ENCODE data around the gene ODAD4.
A peak's percentile ranks its signal among the peaks of the same experiment; 100 is the strongest.
"Not testable (repeated sequence)": the region's sequence is repeated elsewhere in the genome, so short reads cannot be mapped to it uniquely, and the experiment has no call there.

The ODAD4 gene

GRCh38 chr17:41913798-41914197 lies 16.6 kb upstream of the ODAD4 start:
- DNase-seq: no peak

- no peak for DNase-seq
Observed at GRCh38 chr17:41914358-41914766, 16.1 kb upstream of the ODAD4 start.

GRCh38 chr17:41915020-41915419 lies 15.4 kb upstream of the ODAD4 start:
- no peak for DNase-seq

DNA sequence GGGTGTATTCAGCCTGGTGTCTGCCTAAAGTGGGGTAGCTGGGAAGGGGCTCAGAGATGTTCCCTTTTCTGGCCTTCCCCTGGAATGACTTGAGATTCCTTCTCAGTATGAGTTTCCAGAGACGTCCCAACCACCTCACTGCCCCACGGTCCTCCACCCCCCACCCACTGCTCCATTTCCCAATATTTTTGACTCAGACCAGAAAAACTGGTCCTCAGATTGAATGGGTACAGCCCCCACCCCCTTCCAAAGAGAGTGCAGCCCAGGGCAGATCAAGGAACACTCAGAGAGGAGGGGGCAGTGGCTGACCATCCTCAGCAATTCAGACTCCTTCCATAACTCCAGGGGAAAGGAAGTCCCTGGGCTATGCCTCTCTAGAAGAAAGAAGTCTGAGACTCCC lies 14.9 kb upstream of the ODAD4 start:
- DNase-seq: no peak

- DNase-seq: no peak
Observed at GRCh38 chr17:41917192-41917591, 13.2 kb upstream of the ODAD4 start.

DNA sequence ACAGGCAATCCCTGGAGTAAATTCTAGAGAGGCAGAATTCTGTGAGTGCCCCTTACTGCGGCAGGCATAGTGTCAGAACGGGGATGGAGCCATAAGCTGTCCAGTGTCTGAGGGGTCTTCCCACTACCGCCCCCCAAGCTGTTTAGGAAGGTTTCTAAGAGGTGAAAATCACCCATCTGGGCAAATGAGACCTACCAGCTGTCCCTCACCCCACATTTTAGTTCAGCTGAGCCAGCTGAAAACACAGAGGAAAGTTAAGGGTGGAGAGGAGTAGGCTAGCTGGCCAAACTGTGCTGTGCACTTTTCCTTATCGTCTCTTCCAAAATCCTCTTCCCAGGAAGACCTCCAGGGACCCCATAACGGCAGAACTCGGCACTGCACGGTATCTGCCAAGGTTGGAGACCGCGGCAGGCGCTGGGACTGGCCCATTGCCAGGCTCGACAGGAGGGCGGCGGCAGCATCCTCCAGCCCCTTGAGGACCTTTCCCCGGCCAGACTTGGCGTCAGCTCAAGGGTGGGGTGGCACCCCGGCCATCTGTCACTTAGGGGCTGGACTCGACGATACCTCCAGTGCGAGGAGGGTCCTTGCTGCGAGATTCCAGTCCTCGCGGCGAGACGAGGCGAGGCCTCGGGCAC lies 12.6 kb upstream of the ODAD4 start:
- DNase-seq: peak in 1 of 4 experiments; percentile 16

GRCh38 chr17:41918314-41919164 lies 11.9 kb upstream of the ODAD4 start, which contains the start of gene ACLY:
Gene ACLY (minus strand): TSS chr17:41918951. CDS start chr17:41913873, 5,078 bp downstream.
- peak; percentile 84 to 93 (median 89) for DNase-seq

- DNase-seq: no peak
Observed at GRCh38 chr17:41919165-41919817, 11.1 kb upstream of the ODAD4 start.

GRCh38 chr17:41919840-41920579 lies 10.4 kb upstream of the ODAD4 start:
- DNase-seq: no peak

DNA sequence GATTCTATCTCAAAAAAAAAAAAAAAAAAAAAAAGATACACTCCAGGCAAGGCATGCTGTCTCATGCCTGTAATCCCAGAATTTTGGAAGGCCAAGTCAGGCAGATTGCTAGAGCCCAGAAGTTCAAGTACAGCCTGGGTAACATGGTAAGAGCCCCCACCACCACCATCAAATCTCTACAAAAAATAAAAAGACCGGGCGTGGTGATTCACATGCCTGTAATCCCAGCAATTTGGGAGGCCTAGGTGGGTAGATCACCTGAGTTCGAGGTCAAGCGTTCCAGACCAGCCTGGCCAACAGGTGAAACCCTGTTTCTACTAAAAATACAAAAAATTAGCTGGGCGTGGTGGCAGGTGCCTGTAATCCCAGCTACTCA lies 9.8 kb upstream of the ODAD4 start:
- DNase-seq: no peak

DNA sequence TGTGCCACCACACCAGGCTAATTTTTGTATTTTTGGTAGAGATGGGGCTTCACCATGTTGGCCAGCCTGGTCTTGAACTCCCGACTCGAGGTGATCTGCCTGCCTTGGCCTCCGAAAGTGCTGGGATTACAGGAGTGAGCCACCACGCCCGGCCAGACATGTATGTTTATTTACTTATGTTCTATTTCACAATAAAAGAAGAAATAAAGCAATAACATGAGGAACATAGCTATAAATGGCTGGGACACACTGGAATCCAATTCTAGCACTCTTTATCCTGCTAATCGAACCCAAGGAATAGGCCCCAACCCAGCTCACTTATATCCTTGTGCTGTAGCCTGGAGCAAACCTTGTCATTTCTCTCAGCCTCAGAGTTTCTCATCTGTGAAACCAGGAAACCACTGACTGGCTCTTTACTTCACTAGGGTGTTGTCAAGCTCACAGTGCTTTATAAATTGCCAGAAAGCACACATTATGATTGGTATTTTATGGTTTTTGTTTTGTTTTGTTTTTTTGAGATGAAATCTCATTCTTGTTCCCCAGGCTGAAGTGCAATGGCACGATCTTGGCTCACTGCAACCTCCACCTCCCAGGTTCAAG lies 4.3 kb upstream of the ODAD4 start:
- DNase-seq: no peak

GRCh38 chr17:41928693-41929251 lies 1.6 kb upstream of the ODAD4 start:
- DNase-seq: no peak

GRCh38 chr17:41930833-41931156 lies 378 bp downstream of the ODAD4 start:
- not testable (repeated sequence) for DNase-seq

- DNase-seq: not testable (repeated sequence)
Observed at GRCh38 chr17:41931715-41932114, 1.3 kb downstream of the ODAD4 start.

- DNase-seq: no peak
Observed at GRCh38 chr17:41932816-41933389, 2.5 kb downstream of the ODAD4 start.

DNA sequence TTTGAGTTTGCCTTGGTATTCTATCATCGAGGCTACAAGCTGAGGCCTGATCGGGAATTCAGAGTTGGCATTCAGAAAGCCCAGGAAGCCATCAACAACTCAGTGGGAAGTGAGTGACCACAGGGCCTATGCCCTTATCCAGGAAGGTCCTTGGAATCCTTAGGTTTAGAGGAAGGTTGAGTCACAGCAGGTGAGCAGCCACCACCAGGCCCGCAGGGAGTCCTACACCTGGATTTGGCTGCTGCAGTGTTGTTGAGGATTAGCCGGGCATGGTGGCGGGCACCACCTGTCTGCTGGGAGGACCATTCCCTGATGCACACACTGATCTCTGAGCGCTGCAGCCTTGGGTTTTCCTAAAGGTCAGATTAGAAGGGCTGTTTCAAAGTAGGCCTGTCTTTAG lies 5.2 kb downstream of the ODAD4 start:
- DNase-seq: no peak

GRCh38 chr17:41937970-41938954 lies 7.8 kb downstream of the ODAD4 start:
- DNase-seq: no peak

- DNase-seq: no peak
Observed at GRCh38 chr17:41939044-41939692, 8.8 kb downstream of the ODAD4 start.

DNA sequence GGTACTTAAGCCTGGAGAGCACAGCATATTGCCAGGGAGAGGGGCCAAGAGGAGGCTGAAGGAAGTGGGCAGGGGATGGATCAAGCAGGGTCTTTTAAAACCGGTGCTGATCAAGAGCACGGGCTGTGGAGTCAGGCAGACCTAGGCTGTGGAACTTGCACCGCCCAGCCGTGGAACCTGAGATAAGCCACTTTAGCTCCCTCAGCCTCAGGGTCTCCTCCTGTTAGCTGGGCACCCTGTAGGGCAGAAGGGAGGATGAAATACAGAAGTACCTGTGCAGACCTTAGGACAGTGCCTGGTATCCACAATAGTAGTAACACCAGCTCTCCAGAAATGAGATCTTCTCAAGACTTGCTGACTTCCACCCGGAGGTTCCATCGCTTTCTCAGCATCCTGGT lies 9.3 kb downstream of the ODAD4 start:
- no peak for DNase-seq

DNA sequence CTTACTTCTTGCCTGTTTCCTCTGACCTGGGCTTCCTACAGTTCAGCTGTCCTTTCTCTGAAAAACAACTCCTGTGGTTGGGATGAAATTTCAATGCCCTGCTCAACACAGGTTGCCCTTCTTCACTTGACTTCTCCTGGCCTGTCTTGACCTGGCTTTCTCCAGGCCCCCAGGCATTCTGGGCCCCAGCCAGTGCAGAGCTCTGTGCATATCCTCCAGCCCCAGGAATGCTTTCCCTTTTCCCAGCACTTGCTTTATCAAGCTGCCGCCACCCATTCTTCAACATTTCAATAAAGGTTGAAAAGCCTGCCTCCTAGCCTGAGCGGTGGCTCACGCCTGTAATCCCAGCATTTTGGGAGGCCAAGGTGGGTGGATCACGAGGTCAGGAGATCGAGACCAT lies 10.8 kb downstream of the ODAD4 start:
- DNase-seq: no peak

All from activated CD4-positive, CD25-positive, alpha-beta regulatory T cell (primary cell).